Muscle layer of duodenum (tissue), 2 donors: ENCODE measurements around the gene RNF123.
"Not testable (repeated sequence)": the region's sequence is repeated elsewhere in the genome, so short reads cannot be mapped to it uniquely, and the experiment has no call there.

Experiments
- H3K27ac ChIP-seq: one replicate; pipeline ENCODE4 v1.7.0; 2013; ENCODE audit warnings: mild to moderate bottlenecking, low read length
- H3K27me3 ChIP-seq: one replicate; pipeline ENCODE4 v1.7.0; 2013; ENCODE audit warnings: low read depth, mild to moderate bottlenecking, control low read depth, low read length
- H3K36me3 ChIP-seq, 2 donors: one replicate each; pipeline ENCODE4 v1.7.0; 2013; ENCODE audit warnings: low read length in 2 of 2, control low read depth in 1 of 2, mild to moderate bottlenecking in 1 of 2; ENCODE audit not compliant: insufficient read depth in 2 of 2, control insufficient read depth in 1 of 2
- H3K4me1 ChIP-seq, 2 donors: one replicate each; pipeline ENCODE4 v1.7.0; 2013; ENCODE audit warnings: low read length in 2 of 2, mild to moderate bottlenecking in 2 of 2, control low read depth in 1 of 2, moderate library complexity in 1 of 2; ENCODE audit not compliant: insufficient read depth in 2 of 2, control insufficient read depth in 1 of 2
- H3K4me3 ChIP-seq, 2 donors: one replicate each; pipeline ENCODE4 v1.7.0; 2013; ENCODE audit warnings: low read length in 2 of 2, low read depth in 1 of 2, mild to moderate bottlenecking in 1 of 2
- H3K9me3 ChIP-seq, 2 donors: one replicate each; pipeline ENCODE4 v1.7.0; 2013; ENCODE audit warnings: low read length in 2 of 2, control low read depth in 1 of 2, mild to moderate bottlenecking in 1 of 2; ENCODE audit not compliant: control insufficient read depth in 1 of 2
- donor health status: healthy.

The RNF123 gene

GRCh38 chr3:49685103-49685502, 4.3 kb upstream of the RNF123 start:
- not testable (repeated sequence) for H3K9me3 ChIP-seq, H3K27me3 ChIP-seq, H3K27ac ChIP-seq, H3K4me3 ChIP-seq
- H3K36me3 ChIP-seq, result peaks cover 34 to 43% of the 10 kb centered on the region in 2 donors
- peaks cover 0 to 14% of the 10 kb centered on the region in 2 donors for H3K4me1 ChIP-seq

DNA sequence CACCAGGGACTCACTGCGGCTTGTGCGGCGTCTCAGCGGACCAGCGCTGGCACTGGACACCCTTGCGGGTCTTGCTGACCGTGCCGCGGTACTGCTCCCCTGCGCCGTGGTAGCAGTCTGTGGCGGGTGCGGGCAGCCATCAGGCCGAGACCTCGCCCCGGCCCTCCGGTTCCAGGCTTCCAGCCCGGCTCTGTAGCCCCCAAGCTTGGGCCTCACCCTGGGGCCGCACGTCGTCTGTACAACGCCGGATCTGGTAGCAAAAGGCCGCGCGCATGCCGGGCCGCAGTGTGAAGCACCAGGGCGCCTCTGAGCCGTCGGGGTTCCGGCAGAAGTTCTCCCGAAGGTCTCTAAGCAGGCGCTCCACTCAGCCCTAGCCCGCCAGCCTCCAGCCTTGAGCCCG, 3.5 kb upstream of the RNF123 start:
- H3K9me3 ChIP-seq, H3K27ac ChIP-seq, H3K4me3 ChIP-seq, H3K27me3 ChIP-seq: not testable (repeated sequence)
- peaks cover 27 to 35% of the 10 kb centered on the region in 2 donors for H3K36me3 ChIP-seq
- H3K4me1 ChIP-seq, result peaks cover 0 to 21% of the 10 kb centered on the region in 2 donors

DNA sequence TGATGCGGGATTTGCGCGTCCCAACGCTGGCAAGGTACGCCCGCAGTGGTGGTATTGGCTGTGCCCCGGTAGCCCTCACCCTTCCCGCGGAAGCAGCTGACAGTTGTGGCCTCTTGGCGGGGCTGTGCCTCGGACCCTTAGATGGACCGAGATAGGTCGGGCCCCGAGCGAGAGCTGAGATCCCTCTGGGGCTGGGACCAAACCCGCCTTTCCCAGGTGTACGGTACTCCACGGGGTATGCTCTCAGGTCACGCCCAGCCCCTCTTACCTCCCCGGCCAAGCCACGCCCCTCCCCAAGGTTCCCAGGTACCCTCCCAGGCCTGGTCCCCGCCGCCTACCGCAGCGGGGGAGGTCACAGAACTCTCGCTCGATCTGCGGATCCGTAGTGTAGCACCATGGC, 3.0 kb upstream of the RNF123 start:
- not testable (repeated sequence) for H3K27ac ChIP-seq, H3K27me3 ChIP-seq, H3K9me3 ChIP-seq
- Histone ChIP-seq H3K36me3 (peaks cover 23 to 30% of the 10 kb centered on the region in 2 donors), H3K4me1 (peaks cover 0 to 26% of the 10 kb centered on the region in 2 donors), H3K4me3 (peak overlapping the region in 1 of 2 donors; percentile 40)

GRCh38 chr3:49686769-49687423, 2.5 kb upstream of the RNF123 start:
- H3K9me3 ChIP-seq, H3K27ac ChIP-seq, H3K27me3 ChIP-seq: not testable (repeated sequence)
- Histone ChIP-seq H3K4me1 (peaks cover 0 to 30% of the 10 kb centered on the region in 2 donors), H3K36me3 (peaks cover 17 to 25% of the 10 kb centered on the region in 2 donors), H3K4me3 (peak overlapping the region in 1 of 2 donors; percentile 40)

GRCh38 chr3:49687424-49687795, 1.9 kb upstream of the RNF123 start:
- H3K27ac ChIP-seq, H3K4me3 ChIP-seq, H3K9me3 ChIP-seq, H3K27me3 ChIP-seq: not testable (repeated sequence)
- H3K36me3 ChIP-seq, result peaks cover 12 to 20% of the 10 kb centered on the region in 2 donors
- H3K4me1 ChIP-seq, result peaks cover 0 to 30% of the 10 kb centered on the region in 2 donors

DNA sequence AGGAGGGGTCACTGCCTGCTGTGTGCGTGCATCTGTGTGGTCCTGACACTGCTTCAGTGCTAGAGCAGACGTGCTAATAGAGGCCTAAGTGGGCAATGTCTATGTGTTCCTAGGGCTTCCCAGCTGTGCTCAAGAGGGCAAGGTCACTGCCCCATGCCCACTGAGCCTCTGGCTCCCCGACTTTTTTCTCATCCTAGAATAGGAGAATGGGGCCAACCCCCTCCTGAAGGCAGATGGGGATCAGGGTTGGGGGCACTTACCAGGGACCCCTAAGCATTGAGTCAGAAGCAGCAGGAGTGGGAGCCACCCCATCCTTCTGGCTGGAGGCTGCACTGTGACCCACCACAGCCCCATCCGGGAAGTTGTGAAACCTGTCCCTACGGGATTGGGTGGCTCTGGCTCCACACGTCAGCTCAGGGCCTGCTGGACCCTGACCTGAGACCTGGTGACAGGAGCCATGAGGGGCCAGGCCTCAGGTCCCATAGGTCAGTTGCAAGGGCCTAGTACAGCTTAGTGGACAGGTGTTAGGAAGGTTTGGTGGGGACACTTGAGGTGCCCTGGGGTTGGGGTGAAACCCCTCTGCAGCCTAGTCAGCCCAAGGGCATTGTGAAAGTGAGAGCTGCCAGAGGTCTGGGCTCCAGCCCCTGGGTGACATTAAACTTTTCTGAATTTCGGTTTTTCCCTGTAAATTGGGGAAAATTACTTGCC, 865 bp upstream of the RNF123 start:
- H3K4me1 ChIP-seq, result peaks cover 0 to 30% of the 10 kb centered on the region in 2 donors
- not testable (repeated sequence) for H3K36me3 ChIP-seq
- peak overlapping the region; percentile 69 for H3K27ac ChIP-seq

DNA sequence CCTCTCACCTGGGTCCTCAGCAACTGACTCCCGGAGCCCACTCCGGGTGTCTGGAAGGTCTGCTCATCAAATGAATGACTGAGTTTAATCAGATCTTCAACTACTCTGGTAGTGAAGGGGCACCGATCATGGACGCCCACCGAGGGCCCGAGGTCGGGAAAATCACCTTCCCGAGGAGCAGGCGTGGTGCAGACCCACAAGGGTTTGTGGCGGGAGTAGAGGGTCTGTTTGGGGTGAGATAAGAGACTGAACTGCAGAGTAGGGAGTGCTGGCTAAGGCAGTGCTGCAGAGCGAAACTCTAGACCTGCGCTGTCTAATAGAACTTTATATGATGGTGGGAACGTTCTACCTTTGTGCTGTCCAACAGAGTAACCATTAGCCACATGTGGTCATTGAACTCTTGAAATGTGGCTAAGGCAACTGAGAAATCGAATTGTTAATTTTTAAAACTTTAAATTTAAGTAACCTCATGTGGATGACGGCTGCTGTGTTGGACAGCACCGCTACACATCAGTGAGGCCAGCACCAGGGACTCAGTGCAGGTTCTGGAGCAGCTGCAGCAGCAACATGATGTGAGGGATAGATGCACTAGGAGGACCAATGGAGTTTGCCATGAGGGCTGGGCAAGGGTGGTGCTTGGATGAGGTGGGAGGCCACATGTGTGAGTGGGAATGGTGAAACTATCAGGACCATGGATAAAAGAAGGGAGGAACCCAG, 709 bp downstream of the RNF123 start:
- not testable (repeated sequence) for H3K36me3 ChIP-seq, H3K9me3 ChIP-seq, H3K27me3 ChIP-seq
- Histone ChIP-seq H3K27ac (peak overlapping the region; percentile 56), H3K4me1 (peaks cover 0 to 30% of the 10 kb centered on the region in 2 donors), H3K4me3 (peak overlapping the region; percentile 87 to 99)

More for the DNA sequence above, 865 bp upstream of the RNF123 start:
- peak overlapping the region; percentile 87 to 99 for H3K4me3 ChIP-seq
- H3K9me3 ChIP-seq, H3K27me3 ChIP-seq: not testable (repeated sequence)

- not testable (repeated sequence) for H3K36me3 ChIP-seq, H3K4me3 ChIP-seq, H3K27ac ChIP-seq, H3K9me3 ChIP-seq, H3K27me3 ChIP-seq
- H3K4me1 ChIP-seq, result peaks cover 0 to 30% of the 10 kb centered on the region in 2 donors
Measured at GRCh38 chr3:49690856-49691255, 1.5 kb downstream of the RNF123 start.

GRCh38 chr3:49691481-49691880, 2.1 kb downstream of the RNF123 start:
- peaks cover 0 to 30% of the 10 kb centered on the region in 2 donors for H3K4me1 ChIP-seq
- H3K27me3 ChIP-seq, H3K9me3 ChIP-seq, H3K4me3 ChIP-seq, H3K36me3 ChIP-seq, H3K27ac ChIP-seq: not testable (repeated sequence)

- not testable (repeated sequence) for H3K4me3 ChIP-seq, H3K27me3 ChIP-seq, H3K27ac ChIP-seq, H3K9me3 ChIP-seq
- H3K4me1 ChIP-seq, result peaks cover 0 to 17% of the 10 kb centered on the region in 2 donors
- peaks cover 11 to 28% of the 10 kb centered on the region in 2 donors for H3K36me3 ChIP-seq
Measured at GRCh38 chr3:49694409-49695070, 5.2 kb downstream of the RNF123 start.

DNA sequence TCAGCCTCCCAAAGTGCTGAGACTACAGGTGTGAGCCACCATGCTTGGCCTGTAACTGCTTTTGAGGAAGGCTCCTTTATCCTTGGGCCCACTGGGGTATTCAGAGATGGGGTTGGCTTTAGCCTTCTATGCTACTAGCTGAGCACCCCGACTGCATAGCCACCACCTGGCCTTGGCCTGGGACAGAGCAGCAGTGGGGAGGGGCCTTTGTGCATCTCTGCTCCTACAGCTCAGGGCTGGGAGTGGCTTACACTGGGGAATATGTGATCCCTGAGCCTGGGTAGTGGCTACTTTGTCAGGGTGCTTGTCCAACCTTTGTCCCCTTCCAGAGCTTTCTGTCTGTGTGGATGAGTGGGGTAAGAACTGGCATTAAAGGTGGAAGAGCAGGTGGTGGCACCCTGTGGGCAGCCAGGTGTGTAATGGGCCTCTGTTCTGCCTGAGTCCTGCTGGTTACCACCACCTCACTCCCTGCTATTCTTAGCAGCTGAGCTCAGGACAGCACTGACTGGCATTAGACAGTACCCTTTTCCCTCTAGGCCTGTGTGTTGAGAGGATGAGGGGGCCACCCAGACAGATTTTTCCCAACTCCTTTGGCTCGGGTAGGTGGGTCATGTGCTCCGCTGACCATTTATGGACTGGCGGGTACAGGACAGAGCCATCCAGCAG, 6.1 kb downstream of the RNF123 start:
- H3K27me3 ChIP-seq, H3K27ac ChIP-seq, H3K4me3 ChIP-seq, H3K9me3 ChIP-seq: not testable (repeated sequence)
- Histone ChIP-seq H3K4me1 (peaks cover 0 to 13% of the 10 kb centered on the region in 2 donors), H3K36me3 (peaks cover 18 to 37% of the 10 kb centered on the region in 2 donors)
